Stomach (tissue), 9 donors: Measurements from ENCODE around the gene ATP13A1. TPM values are rescaled to one million over a fixed set of nuclear protein-coding genes. Genes with fewer than 3 reads are reported as not detected.

Experiments used
- DNase-seq, 2 donors: peaks; one replicate each; pipeline versions ENCODE4 v3.0.0 to v3.0.0-alpha.2; 2013 to 2019
- H3K27ac ChIP-seq, 5 donors: fragments of 200-600 bp in 4 of 5; sonication (generic) in 4 of 5; one replicate each; pipeline ENCODE4 v1.5.1; 2013 to 2019; ENCODE audit warnings: mild to moderate bottlenecking in 1 of 5, moderate library complexity in 1 of 5
- H3K27me3 ChIP-seq, 3 donors: fragments of 200-600 bp; sonication (generic); one replicate each; pipeline ENCODE4 v1.5.1; 2017 to 2019; ENCODE audit warnings: mixed run types in 1 of 3
- H3K36me3 ChIP-seq, 4 donors: fragments of 200-600 bp; sonication (generic); 1 replicate in 3 of 4; 2 replicates in 1 of 4; pipeline ENCODE4 v1.5.1; 2016 to 2019
- H3K4me1 ChIP-seq, 4 donors: fragments of 200-600 bp; sonication (generic); one replicate each; pipeline ENCODE4 v1.5.1; 2016 to 2019
- H3K4me3 ChIP-seq, 4 donors: fragments of 200-600 bp; sonication (generic) in 3 of 4; one replicate each; pipeline ENCODE4 v1.5.1; 2016 to 2019; ENCODE audit warnings: mild to moderate bottlenecking in 1 of 4
- H3K9me3 ChIP-seq, 4 donors: fragments of 200-600 bp; sonication (generic); one replicate each; pipeline ENCODE4 v1.5.1; 2016 to 2019
- CTCF ChIP-seq, 7 experiments: fragments of 450-650 bp in 4 of 7; fragments of 200-600 bp in 3 of 7; sonication (generic) in 3 of 7; IDR thresholded peaks; one replicate each; pipeline ENCODE4 v1.5.1; 2016 to 2019; ENCODE audit warnings: antibody characterized with exemption in 7 of 7, control low read depth in 2 of 7, mild to moderate bottlenecking in 1 of 7
- EP300 ChIP-seq: sonication (generic); formaldehyde crosslinking; IDR thresholded peaks from one replicate; pipeline ENCODE4 v1.6.1; 2017; ENCODE audit warnings: antibody characterized with exemption
- POLR2A ChIP-seq, 4 donors: fragments of 450-650 bp; IDR thresholded peaks; one replicate each; pipeline ENCODE4 v1.6.1; 2016; ENCODE audit warnings: antibody characterized with exemption in 4 of 4, control low read depth in 2 of 4, mild to moderate bottlenecking in 1 of 4, moderate library complexity in 1 of 4
- POLR2AphosphoS5 ChIP-seq, 3 donors: sonication (generic); formaldehyde crosslinking; IDR thresholded peaks; one replicate each; pipeline ENCODE4 v1.6.1; 2016; ENCODE audit warnings: antibody characterized with exemption in 3 of 3
- WGBS, 5 donors: extraction: QIAGEN DNeasy Blood & Tissue Kit in 3 of 5; methylation state at CpG; one replicate each; pipeline versions ENCODE4 v1.1.5 to v1.1.7; 2013 to 2018; 5-methylcytosine and 5-hydroxymethylcytosine counted together
- intact Hi-C: fragments of 100-400 bp; cut with DNase I; formaldehyde crosslinking; loops from one replicate; pipeline ENCODE4 v1.15.1; 2023; ENCODE audit warnings: low total_unique reads
- polyA plus RNA-seq, 3 donors: library from polyadenylated mRNA; stranded (reverse); fragments of 200-250 nt; gene quantifications; one replicate each; pipeline ENCODE4 v1.2.3, GENCODE V29; 2013
- total RNA-seq, 5 donors: library from RNA; depleted of rRNA; stranded (reverse); fragments of >200 nt; gene quantifications; one replicate each; pipeline versions ENCODE4 v1.1.0 to v1.2.3, GENCODE V29; 2014 to 2016
- donor health status: healthy with polysubstance abuse.
- donor health status: Bipolar disorder and iron deficiency.
- donor health status: healthy.

The ATP13A1 gene
- total and polyA plus RNA-seq, 8 donors = 17.3 to 451 (median 56.5) TPM

GRCh38 chr19:19623383-19623782 is 40.1 kb downstream of the ATP13A1 start:
- intact Hi-C loops = no loop called here
- Histone ChIP-seq H3K9me3 (no peaks in the 10 kb centered on the region), H3K27me3 (peaks cover 0 to 19% (median 0%) of the 10 kb centered on the region in 3 donors), H3K4me1 (peaks cover 17 to 40% (median 37%) of the 10 kb centered on the region in 4 donors), H3K4me3 (no peak overlapping the region), H3K36me3 (peaks cover 0 to 19% (median 12%) of the 10 kb centered on the region in 4 donors), H3K27ac (no peak overlapping the region)
- TF ChIP-seq POLR2AphosphoS5 (IDR thresholded peaks at IDR 0.05) = no peak
- TF ChIP-seq POLR2A (IDR thresholded peaks at IDR 0.05) = no peak
- no peak for TF ChIP-seq EP300
- TF ChIP-seq CTCF (IDR thresholded peaks at IDR 0.05) = no peak
- DNase-seq = no peak
- 80 to 93% (median 86%) methylated on average over 5 of the region's 5 CpGs for WGBS, 5 donors

- Histone ChIP-seq H3K4me1 (peaks cover 9 to 23% (median 20%) of the 10 kb centered on the region in 4 donors), H3K9me3 (no peaks in the 10 kb centered on the region), H3K27me3 (peaks cover 0 to 30% (median 0%) of the 10 kb centered on the region in 3 donors), H3K27ac (peak overlapping the region in 2 of 5 donors; percentile 64 to 69), H3K4me3 (no peak overlapping the region), H3K36me3 (peaks cover 0 to 19% (median 12%) of the 10 kb centered on the region in 4 donors)
- no peak for DNase-seq
- intact Hi-C loops = no loop called here
- TF ChIP-seq CTCF (IDR thresholded peaks at IDR 0.05) (no peak), POLR2A (IDR thresholded peaks at IDR 0.05) (no peak), POLR2AphosphoS5 (IDR thresholded peaks at IDR 0.05) (no peak), EP300 (no peak)
- WGBS, 5 donors = 56 to 70% (median 67%) methylated on average over 7 of the region's 7 CpGs
Observed at GRCh38 chr19:19619849-19620210, 43.6 kb downstream of the ATP13A1 start.

GRCh38 chr19:19619181-19619848 is 44.2 kb downstream of the ATP13A1 start:
- WGBS, 5 donors = 22 to 42% (median 35%) methylated on average over 21 of the region's 21 CpGs
- H3K36me3 ChIP-seq = peaks cover 0 to 16% (median 10%) of the 10 kb centered on the region in 4 donors
- H3K27ac ChIP-seq = peak overlapping the region; percentile 20 to 72 (median 64)
- DNase-seq = peak in 1 of 2 donors; percentile 72
- H3K4me3 ChIP-seq = peak overlapping the region; percentile 44 to 55 (median 52)
- no peaks in the 10 kb centered on the region for H3K9me3 ChIP-seq
- peaks cover 9 to 23% (median 20%) of the 10 kb centered on the region in 4 donors for H3K4me1 ChIP-seq
- TF ChIP-seq POLR2AphosphoS5 (IDR thresholded peaks at IDR 0.05) (no peak), POLR2A (IDR thresholded peaks at IDR 0.05) (no peak), CTCF (IDR thresholded peaks at IDR 0.05) (no peak), EP300 (no peak)
- H3K27me3 ChIP-seq = peaks cover 0 to 30% (median 0%) of the 10 kb centered on the region in 3 donors
- intact Hi-C loops = no loop called here

- H3K4me1 ChIP-seq = peaks cover 9 to 23% (median 20%) of the 10 kb centered on the region in 4 donors
- peaks cover 0 to 33% (median 0%) of the 10 kb centered on the region in 3 donors for H3K27me3 ChIP-seq
- intact Hi-C loops = no loop called here
- H3K27ac ChIP-seq = peak within 1 kb of the TSS; percentile 20 to 72 (median 69)
- 5 to 11% (median 6%) methylated on average over 29 to 80 of the region's 80 CpGs for WGBS, 5 donors
- H3K9me3 ChIP-seq = no peaks in the 10 kb centered on the region
- peak within 1 kb of the TSS; percentile 44 to 55 (median 52) for H3K4me3 ChIP-seq
- TF ChIP-seq POLR2AphosphoS5 (IDR thresholded peaks at IDR 0.05) = peak in 2 of 3 donors; percentile 74 to 80
- TF ChIP-seq POLR2A (IDR thresholded peaks at IDR 0.05) = no peak
- no peak for TF ChIP-seq EP300
- no peak for TF ChIP-seq CTCF (IDR thresholded peaks at IDR 0.05)
- peak; percentile 97 to 99 for DNase-seq
- H3K36me3 ChIP-seq = peaks cover 0 to 8% (median 1%) of the 10 kb centered on the region in 4 donors
Observed at GRCh38 chr19:19618219-19619051, 45.0 kb downstream of the ATP13A1 start, which contains the start of gene PBX4. TSS of gene PBX4 (minus strand) at chr19:19618687. CDS start at chr19:19618629, 58 bp downstream.
